Measurements from ENCODE around the gene CFDP1.

CFDP1 gene

GRCh38 chr16:75323933-75324332, 109.4 kb downstream of the CFDP1 start:
- Histone ChIP-seq H3K9ac (ENCODE audit: low read depth, low read length, poor library complexity) (no peak overlapping the region), H4K91ac (ENCODE audit: low read depth, low read length, poor library complexity) (no peak overlapping the region), H3K27me3 (ENCODE audit: control insufficient read depth in 3 of 3, insufficient read depth in 3 of 3, low read depth in 1 of 3, low read length in 3 of 3) (no peaks in the 10 kb centered on the region), H3K23ac (ENCODE audit: low read depth, low read length, poor library complexity) (no peak overlapping the region), H3K14ac (ENCODE audit: low read length) (no peak overlapping the region), H2BK12ac (ENCODE audit: low read length) (no peak overlapping the region), H3K4me1 (ENCODE audit: control insufficient read depth in 2 of 2, insufficient read depth in 1 of 2, low read depth in 1 of 2, low read length in 2 of 2) (peaks cover 12 to 35% of the 10 kb centered on the region in 2 donors), H3K36me3 (replicated peaks in 1 of 2; ENCODE audit: control insufficient read depth in 2 of 2, insufficient read depth in 2 of 2, low read length in 2 of 2) (peaks cover 0 to 2% of the 10 kb centered on the region in 2 donors), H3K9me3 (replicated peaks in 1 of 2; ENCODE audit: control insufficient read depth in 2 of 2, insufficient read depth in 1 of 2, low read depth in 1 of 2, low read length in 2 of 2) (no peaks in the 10 kb centered on the region), H3K4ac (ENCODE audit: low read length) (no peak overlapping the region), H3K79me1 (ENCODE audit: low read depth, low read length) (no peaks in the 10 kb centered on the region), H3K4me2 (ENCODE audit: insufficient read depth, low read length, poor library complexity, severe bottlenecking) (no peak overlapping the region), H2BK120ac (ENCODE audit: low read depth, low read length) (no peak overlapping the region), H2BK5ac (ENCODE audit: low read length) (no peak overlapping the region), H2AK5ac (ENCODE audit: low read depth, low read length) (no peak overlapping the region), H3K18ac (ENCODE audit: low read length) (no peak overlapping the region), H4K8ac (ENCODE audit: low read depth, low read length) (no peak overlapping the region), H3K4me3 (ENCODE audit: low read length in 2 of 2) (no peak overlapping the region), H2BK15ac (ENCODE audit: low read length) (no peak overlapping the region), H3K27ac (replicated peaks; ENCODE audit: low read length) (no peak overlapping the region), H2AFZ (ENCODE audit: low read length) (no peak overlapping the region)
- no CpG with 5 or more reads among the region's 3 CpGs for WGBS, 2 donors (ENCODE audit: extremely low coverage in 2 of 2, insufficient read length in 2 of 2, insufficient replicate concordance in 1 of 2)
- DNase-seq (ENCODE audit: low spot score): no peak

GRCh38 chr16:75323198-75323597, 110.1 kb downstream of the CFDP1 start:
- Histone ChIP-seq H3K14ac (ENCODE audit: low read length) (no peak overlapping the region), H3K4me1 (ENCODE audit: control insufficient read depth in 2 of 2, insufficient read depth in 1 of 2, low read depth in 1 of 2, low read length in 2 of 2) (peaks cover 12 to 40% of the 10 kb centered on the region in 2 donors), H2AK5ac (ENCODE audit: low read depth, low read length) (no peak overlapping the region), H3K36me3 (replicated peaks in 1 of 2; ENCODE audit: control insufficient read depth in 2 of 2, insufficient read depth in 2 of 2, low read length in 2 of 2) (peaks cover 0 to 2% of the 10 kb centered on the region in 2 donors), H3K9ac (ENCODE audit: low read depth, low read length, poor library complexity) (no peak overlapping the region), H3K18ac (ENCODE audit: low read length) (no peak overlapping the region), H2BK15ac (ENCODE audit: low read length) (no peak overlapping the region), H2BK5ac (ENCODE audit: low read length) (no peak overlapping the region), H3K79me1 (ENCODE audit: low read depth, low read length) (no peaks in the 10 kb centered on the region), H3K9me3 (replicated peaks in 1 of 2; ENCODE audit: control insufficient read depth in 2 of 2, insufficient read depth in 1 of 2, low read depth in 1 of 2, low read length in 2 of 2) (no peaks in the 10 kb centered on the region), H4K8ac (ENCODE audit: low read depth, low read length) (no peak overlapping the region), H3K27ac (replicated peaks; ENCODE audit: low read length) (no peak overlapping the region), H2BK12ac (ENCODE audit: low read length) (no peak overlapping the region), H2AFZ (ENCODE audit: low read length) (no peak overlapping the region), H3K27me3 (ENCODE audit: control insufficient read depth in 3 of 3, insufficient read depth in 3 of 3, low read depth in 1 of 3, low read length in 3 of 3) (no peaks in the 10 kb centered on the region), H3K4me3 (ENCODE audit: low read length in 2 of 2) (no peak overlapping the region), H2BK120ac (ENCODE audit: low read depth, low read length) (no peak overlapping the region), H4K91ac (ENCODE audit: low read depth, low read length, poor library complexity) (no peak overlapping the region), H3K4me2 (ENCODE audit: insufficient read depth, low read length, poor library complexity, severe bottlenecking) (no peak overlapping the region), H3K4ac (ENCODE audit: low read length) (no peak overlapping the region), H3K23ac (ENCODE audit: low read depth, low read length, poor library complexity) (no peak overlapping the region)
- no peak for DNase-seq (ENCODE audit: low spot score)
- WGBS, 2 donors (ENCODE audit: extremely low coverage in 2 of 2, insufficient read length in 2 of 2, insufficient replicate concordance in 1 of 2): no CpG with 5 or more reads among the region's 4 CpGs

- Histone ChIP-seq H3K9me3 (replicated peaks in 1 of 2; ENCODE audit: control insufficient read depth in 2 of 2, insufficient read depth in 1 of 2, low read depth in 1 of 2, low read length in 2 of 2) (no peaks in the 10 kb centered on the region), H4K91ac (ENCODE audit: low read depth, low read length, poor library complexity) (no peak overlapping the region), H4K8ac (ENCODE audit: low read depth, low read length) (no peak overlapping the region), H3K18ac (ENCODE audit: low read length) (no peak overlapping the region), H3K27me3 (ENCODE audit: control insufficient read depth in 3 of 3, insufficient read depth in 3 of 3, low read depth in 1 of 3, low read length in 3 of 3) (no peaks in the 10 kb centered on the region), H3K9ac (ENCODE audit: low read depth, low read length, poor library complexity) (no peak overlapping the region), H3K79me1 (ENCODE audit: low read depth, low read length) (no peaks in the 10 kb centered on the region), H3K27ac (replicated peaks; ENCODE audit: low read length) (no peak overlapping the region), H3K4me1 (ENCODE audit: control insufficient read depth in 2 of 2, insufficient read depth in 1 of 2, low read depth in 1 of 2, low read length in 2 of 2) (peaks cover 13 to 44% of the 10 kb centered on the region in 2 donors), H2BK5ac (ENCODE audit: low read length) (no peak overlapping the region), H2AFZ (ENCODE audit: low read length) (no peak overlapping the region), H2BK15ac (ENCODE audit: low read length) (no peak overlapping the region), H3K36me3 (replicated peaks in 1 of 2; ENCODE audit: control insufficient read depth in 2 of 2, insufficient read depth in 2 of 2, low read length in 2 of 2) (peaks cover 0 to 2% of the 10 kb centered on the region in 2 donors), H2BK120ac (ENCODE audit: low read depth, low read length) (no peak overlapping the region), H2AK5ac (ENCODE audit: low read depth, low read length) (no peak overlapping the region), H3K14ac (ENCODE audit: low read length) (no peak overlapping the region), H3K23ac (ENCODE audit: low read depth, low read length, poor library complexity) (no peak overlapping the region), H3K4ac (ENCODE audit: low read length) (no peak overlapping the region), H3K4me3 (ENCODE audit: low read length in 2 of 2) (no peak overlapping the region), H2BK12ac (ENCODE audit: low read length) (no peak overlapping the region), H3K4me2 (ENCODE audit: insufficient read depth, low read length, poor library complexity, severe bottlenecking) (no peak overlapping the region)
- no peak for DNase-seq (ENCODE audit: low spot score)
- no CpG with 5 or more reads among the region's 3 CpGs for WGBS, 2 donors (ENCODE audit: extremely low coverage in 2 of 2, insufficient read length in 2 of 2, insufficient replicate concordance in 1 of 2)
Observed at GRCh38 chr16:75322740-75323139, 110.6 kb downstream of the CFDP1 start.

GRCh38 chr16:75320435-75320834, 112.9 kb downstream of the CFDP1 start:
- peak overlapping the region; percentile 23 for H3K27ac ChIP-seq (replicated peaks; ENCODE audit: low read length)
- WGBS, 2 donors (ENCODE audit: extremely low coverage in 2 of 2, insufficient read length in 2 of 2, insufficient replicate concordance in 1 of 2): no CpG with 5 or more reads among the region's 3 CpGs
- H3K79me1 ChIP-seq (ENCODE audit: low read depth, low read length): no peaks in the 10 kb centered on the region

More at GRCh38 chr16:75320435-75320834, 112.9 kb downstream of the CFDP1 start:
- Histone ChIP-seq H3K4me3 (ENCODE audit: low read length in 2 of 2) (no peak overlapping the region), H2AK5ac (ENCODE audit: low read depth, low read length) (no peak overlapping the region), H3K23ac (ENCODE audit: low read depth, low read length, poor library complexity) (no peak overlapping the region), H2BK120ac (ENCODE audit: low read depth, low read length) (no peak overlapping the region), H2BK15ac (ENCODE audit: low read length) (no peak overlapping the region), H3K4me1 (ENCODE audit: control insufficient read depth in 2 of 2, insufficient read depth in 1 of 2, low read depth in 1 of 2, low read length in 2 of 2) (peaks cover 13 to 48% of the 10 kb centered on the region in 2 donors), H3K14ac (ENCODE audit: low read length) (no peak overlapping the region), H2BK12ac (ENCODE audit: low read length) (no peak overlapping the region), H3K4me2 (ENCODE audit: insufficient read depth, low read length, poor library complexity, severe bottlenecking) (no peak overlapping the region), H3K9me3 (replicated peaks in 1 of 2; ENCODE audit: control insufficient read depth in 2 of 2, insufficient read depth in 1 of 2, low read depth in 1 of 2, low read length in 2 of 2) (no peaks in the 10 kb centered on the region), H2BK5ac (ENCODE audit: low read length) (no peak overlapping the region), H2AFZ (ENCODE audit: low read length) (no peak overlapping the region), H3K18ac (ENCODE audit: low read length) (no peak overlapping the region), H3K9ac (ENCODE audit: low read depth, low read length, poor library complexity) (no peak overlapping the region), H3K36me3 (replicated peaks in 1 of 2; ENCODE audit: control insufficient read depth in 2 of 2, insufficient read depth in 2 of 2, low read length in 2 of 2) (peaks cover 0 to 5% of the 10 kb centered on the region in 2 donors), H3K27me3 (ENCODE audit: control insufficient read depth in 3 of 3, insufficient read depth in 3 of 3, low read depth in 1 of 3, low read length in 3 of 3) (no peaks in the 10 kb centered on the region), H3K4ac (ENCODE audit: low read length) (no peak overlapping the region), H4K8ac (ENCODE audit: low read depth, low read length) (no peak overlapping the region), H4K91ac (ENCODE audit: low read depth, low read length, poor library complexity) (no peak overlapping the region)
- DNase-seq (ENCODE audit: low spot score): peak; percentile 30

All from neuronal stem cell (in vitro differentiated cells).